ENCODE results near the gene UXS1.

GRCh38 chr2:106147159-106147558 is 46.9 kb downstream of the UXS1 start:
- TF ChIP-seq CTCF (IDR thresholded peaks at IDR 0.05; ENCODE audit: control extremely low read depth in 1 of 3, insufficient read depth in 1 of 3, low read depth in 1 of 3, low read length in 3 of 3) (no peak), POLR2AphosphoS5 (IDR thresholded peaks at IDR 0.05; ENCODE audit: low read depth, low read length) (no peak), SIN3A (conservative IDR thresholded peaks at IDR 0.05 in 1 of 2, IDR thresholded peaks at IDR 0.05 in 1 of 2; ENCODE audit: low read depth in 1 of 2, low read length in 2 of 2) (no peak), HDAC2 (IDR thresholded peaks at IDR 0.05; ENCODE audit: borderline replicate concordance in 1 of 2, low read depth in 2 of 2, low read length in 2 of 2) (no peak), RAD21 (IDR thresholded peaks at IDR 0.05 in 1 of 2, conservative IDR thresholded peaks at IDR 0.05 in 1 of 2; ENCODE audit: low read depth in 2 of 2, low read length in 2 of 2) (no peak), POLR2A (IDR thresholded peaks at IDR 0.05; ENCODE audit: control extremely low read depth in 1 of 2, low read depth in 2 of 2, low read length in 2 of 2) (no peak), JUND (IDR thresholded peaks at IDR 0.05; ENCODE audit: low read length) (no peak)

Measured in H1 (cell line).